Measurements from ENCODE around the gene XCR1.

GRCh38 chr3:45988362-45988761, 38.9 kb downstream of the XCR1 start:
- TF ChIP-seq CTCF (conservative IDR thresholded peaks at IDR 0.05) (no peak), ZFX (IDR thresholded peaks at IDR 0.05) (no peak)

Measured in C4-2B (cell line).